ENCODE data around the gene FSD2. TPM values are rescaled to one million over a fixed set of nuclear protein-coding genes. Genes with fewer than 3 reads are reported as not detected.
A peak's percentile ranks its signal among the peaks of the same experiment; 100 is the strongest.

The FSD2 gene
- total and polyA plus RNA-seq, 9 of the 15 experiments (the other 6 are each of a cell fraction or from before 2014, with no cell fraction given) = 0.01 to 0.06 TPM; not detected in 7

GRCh38 chr15:82849556-82850512 is 44.0 kb upstream of the FSD2 start (continued):
- no peak for TF ChIP-seq GTF2B (IDR thresholded peaks at IDR 0.05; ENCODE audit: extremely low read depth, insufficient read length)
- TF ChIP-seq ZNF584 (CRISPR knock-in tag; IDR thresholded peaks at IDR 0.05; ENCODE audit: low read depth) = 0 out of 2 replicates have a peak, but pooled peaks have one; percentile 65
- no peak for TF ChIP-seq EZH2 (IDR thresholded peaks at IDR 0.05; ENCODE audit: borderline replicate concordance, low read depth, low read length)
- TF ChIP-seq ZNF511 (CRISPR knock-in tag; IDR thresholded peaks at IDR 0.05) = no peak
- peak; percentile 59 for TF ChIP-seq POLR2A (conservative IDR thresholded peaks at IDR 0.05)
- TF ChIP-seq FIP1L1 (IDR thresholded peaks at IDR 0.05; ENCODE audit: low read depth, low read length, poor library complexity, severe bottlenecking) = no peak
- peak; percentile 81 for TF ChIP-seq ZBTB40 (IDR thresholded peaks at IDR 0.05)
- TF ChIP-seq ZBTB40 (CRISPR knock-in tag; IDR thresholded peaks at IDR 0.05) = no peak
- TF ChIP-seq ZC3H11A (IDR thresholded peaks at IDR 0.05; ENCODE audit: low read depth, low read length) = peak; percentile 63; the same call in 1 of the 2 replicates
- TF ChIP-seq OTX1 (CRISPR knock-in tag; IDR thresholded peaks at IDR 0.05) = no peak
- no peak for TF ChIP-seq IFI16 (CRISPR knock-in tag; IDR thresholded peaks at IDR 0.05)
- no peak for TF ChIP-seq PREB (CRISPR knock-in tag; IDR thresholded peaks at IDR 0.05)
